ENCODE data around the gene CLMN. TPM values are rescaled to one million over a fixed set of nuclear protein-coding genes. Genes with fewer than 3 reads are reported as not detected.
A peak's percentile ranks its signal among the peaks of the same experiment; 100 is the strongest.

Gene CLMN
- total RNA-seq, 1 donor from 2014 or later = 2.1 TPM

DNA sequence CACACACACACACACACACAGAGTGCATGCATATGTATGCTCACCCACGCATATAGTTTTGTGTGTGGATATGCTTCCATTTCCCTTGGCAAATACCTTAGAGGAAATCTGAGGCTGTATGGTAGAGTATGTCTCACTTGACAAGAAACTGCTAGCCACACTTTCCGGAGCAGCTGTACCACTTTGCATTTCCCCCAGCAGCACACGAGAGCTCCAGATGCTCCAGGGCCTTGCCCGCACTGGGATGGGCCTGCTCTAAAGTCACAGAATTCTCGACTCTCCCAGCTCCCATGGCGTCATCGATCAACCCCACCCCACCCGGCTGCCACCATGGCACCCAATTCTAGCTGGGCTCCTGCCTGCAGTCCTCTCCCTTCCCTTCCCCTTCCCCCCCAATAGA is 21.9 kb downstream of the CLMN start:
- Histone ChIP-seq H3K9me3 (ENCODE audit: control insufficient read depth in 3 of 3, low read length in 3 of 3) (no peaks in the 10 kb centered on the region), H3K4me1 (ENCODE audit: control insufficient read depth in 3 of 3, insufficient read depth in 3 of 3, low read length in 3 of 3) (peaks cover 3 to 10% (median 9%) of the 10 kb centered on the region in 3 donors), H3K4me3 (ENCODE audit: low read length in 3 of 3) (no peak overlapping the region), H3K9ac (ENCODE audit: low read depth in 1 of 3, low read length in 3 of 3) (no peak overlapping the region), H3K36me3 (ENCODE audit: control insufficient read depth in 3 of 3, insufficient read depth in 3 of 3, low read length in 3 of 3) (peaks cover 0 to 2% (median 0%) of the 10 kb centered on the region in 3 donors), H3K27ac (ENCODE audit: low read depth, low read length) (no peak overlapping the region), H3K27me3 (ENCODE audit: control insufficient read depth in 3 of 3, insufficient read depth in 3 of 3, low read length in 3 of 3) (no peaks in the 10 kb centered on the region)

GRCh38 chr14:95296966-95297365 is 22.7 kb downstream of the CLMN start:
- Histone ChIP-seq H3K9ac (ENCODE audit: low read depth in 1 of 3, low read length in 3 of 3) (no peak overlapping the region), H3K4me1 (ENCODE audit: control insufficient read depth in 3 of 3, insufficient read depth in 3 of 3, low read length in 3 of 3) (peaks cover 7 to 15% (median 8%) of the 10 kb centered on the region in 3 donors), H3K4me3 (ENCODE audit: low read length in 3 of 3) (no peak overlapping the region), H3K27me3 (ENCODE audit: control insufficient read depth in 3 of 3, insufficient read depth in 3 of 3, low read length in 3 of 3) (no peaks in the 10 kb centered on the region), H3K27ac (ENCODE audit: low read depth, low read length) (no peak overlapping the region), H3K36me3 (ENCODE audit: control insufficient read depth in 3 of 3, insufficient read depth in 3 of 3, low read length in 3 of 3) (peaks cover 0 to 2% (median 0%) of the 10 kb centered on the region in 3 donors), H3K9me3 (ENCODE audit: control insufficient read depth in 3 of 3, low read length in 3 of 3) (no peaks in the 10 kb centered on the region)

DNA sequence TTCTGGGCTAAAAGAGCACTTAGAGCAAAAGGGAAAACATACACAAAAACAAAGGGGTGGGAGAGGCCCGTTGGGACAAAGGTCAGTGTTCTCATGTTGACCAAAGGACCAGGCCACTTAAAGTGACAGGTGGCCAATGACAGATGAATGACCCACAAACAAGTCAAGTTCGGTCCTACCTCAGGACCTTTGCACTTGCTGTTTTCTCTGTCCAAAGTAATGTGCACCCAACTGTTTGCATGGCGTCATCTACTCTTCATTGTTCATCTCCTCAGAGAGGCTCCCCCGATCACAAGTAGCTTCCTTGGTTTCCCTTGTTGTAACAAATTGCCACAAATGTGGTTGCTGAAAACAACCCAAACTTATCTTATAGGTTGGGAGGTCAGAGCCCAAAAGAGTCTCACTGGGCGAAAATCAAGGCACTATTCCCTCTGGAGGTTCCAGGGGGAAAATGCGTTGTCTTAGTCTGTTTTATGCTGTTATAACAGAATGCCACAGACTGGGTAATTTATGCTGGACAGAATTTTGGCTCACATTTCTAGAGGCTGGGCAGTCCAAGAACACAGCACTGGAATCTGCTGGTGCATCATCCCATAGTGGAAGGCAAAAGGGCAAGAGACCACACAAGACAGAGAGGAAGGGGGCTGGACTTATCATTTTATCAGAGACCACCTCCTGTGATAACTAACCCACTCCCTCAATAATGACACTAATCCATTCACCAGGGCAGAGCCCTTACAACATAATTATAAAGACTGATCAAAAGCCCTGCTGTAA is 23.9 kb downstream of the CLMN start:
- Histone ChIP-seq H3K9ac (ENCODE audit: low read depth in 1 of 3, low read length in 3 of 3) (no peak overlapping the region), H3K27ac (ENCODE audit: low read depth, low read length) (no peak overlapping the region), H3K4me3 (ENCODE audit: low read length in 3 of 3) (no peak overlapping the region)

DNA sequence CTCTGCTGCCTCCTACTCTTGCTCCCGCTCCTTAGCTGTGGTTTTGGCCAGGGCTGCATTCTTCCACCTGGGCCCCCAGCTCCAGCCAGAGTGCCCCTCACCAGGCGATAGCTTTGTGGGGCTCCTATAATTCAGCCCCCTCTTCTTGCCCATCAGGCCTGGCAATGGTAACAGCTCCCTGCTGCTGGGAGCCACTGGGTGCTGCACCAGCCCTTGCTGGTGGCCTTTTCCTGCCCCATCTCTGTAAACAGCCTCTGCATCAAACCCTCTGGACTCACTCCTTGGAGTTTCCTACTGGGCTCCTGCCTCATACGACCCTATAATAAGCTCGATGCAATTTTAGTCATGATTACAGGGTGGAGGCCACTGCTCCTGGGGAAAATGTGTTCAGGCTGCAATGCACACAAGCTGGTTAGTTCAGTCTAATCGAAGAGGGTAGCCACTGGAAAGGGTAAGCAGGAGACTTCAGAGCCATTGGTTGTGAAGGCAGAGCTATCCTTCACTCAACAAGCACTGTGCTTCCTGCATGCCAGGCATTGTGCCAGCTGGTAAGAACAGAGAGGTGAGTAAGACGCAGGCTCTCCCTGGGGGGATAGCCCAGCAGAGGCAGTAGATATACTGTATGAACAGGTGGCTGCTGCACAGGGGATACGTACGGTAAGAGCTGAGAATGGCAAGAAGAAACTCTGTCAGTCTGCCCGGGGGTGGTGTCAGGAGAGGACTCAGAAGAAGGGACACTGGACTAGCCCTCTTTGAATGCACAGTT is 24.7 kb downstream of the CLMN start:
- Histone ChIP-seq H3K9me3 (ENCODE audit: control insufficient read depth in 3 of 3, low read length in 3 of 3) (no peaks in the 10 kb centered on the region), H3K36me3 (ENCODE audit: control insufficient read depth in 3 of 3, insufficient read depth in 3 of 3, low read length in 3 of 3) (peaks cover 0 to 2% (median 0%) of the 10 kb centered on the region in 3 donors), H3K4me1 (ENCODE audit: control insufficient read depth in 3 of 3, insufficient read depth in 3 of 3, low read length in 3 of 3) (peaks cover 21 to 34% (median 28%) of the 10 kb centered on the region in 3 donors), H3K9ac (ENCODE audit: low read depth in 1 of 3, low read length in 3 of 3) (no peak overlapping the region), H3K27ac (ENCODE audit: low read depth, low read length) (no peak overlapping the region), H3K27me3 (ENCODE audit: control insufficient read depth in 3 of 3, insufficient read depth in 3 of 3, low read length in 3 of 3) (no peaks in the 10 kb centered on the region), H3K4me3 (ENCODE audit: low read length in 3 of 3) (no peak overlapping the region)

More for the DNA sequence above, 23.9 kb downstream of the CLMN start:
- Histone ChIP-seq H3K4me1 (ENCODE audit: control insufficient read depth in 3 of 3, insufficient read depth in 3 of 3, low read length in 3 of 3) (peaks cover 19 to 26% (median 20%) of the 10 kb centered on the region in 3 donors), H3K27me3 (ENCODE audit: control insufficient read depth in 3 of 3, insufficient read depth in 3 of 3, low read length in 3 of 3) (no peaks in the 10 kb centered on the region), H3K9me3 (ENCODE audit: control insufficient read depth in 3 of 3, low read length in 3 of 3) (no peaks in the 10 kb centered on the region), H3K36me3 (ENCODE audit: control insufficient read depth in 3 of 3, insufficient read depth in 3 of 3, low read length in 3 of 3) (peaks cover 0 to 2% (median 0%) of the 10 kb centered on the region in 3 donors)

GRCh38 chr14:95294320-95294719 is 25.4 kb downstream of the CLMN start:
- H3K27ac ChIP-seq (ENCODE audit: low read depth, low read length) = no peak overlapping the region

DNA sequence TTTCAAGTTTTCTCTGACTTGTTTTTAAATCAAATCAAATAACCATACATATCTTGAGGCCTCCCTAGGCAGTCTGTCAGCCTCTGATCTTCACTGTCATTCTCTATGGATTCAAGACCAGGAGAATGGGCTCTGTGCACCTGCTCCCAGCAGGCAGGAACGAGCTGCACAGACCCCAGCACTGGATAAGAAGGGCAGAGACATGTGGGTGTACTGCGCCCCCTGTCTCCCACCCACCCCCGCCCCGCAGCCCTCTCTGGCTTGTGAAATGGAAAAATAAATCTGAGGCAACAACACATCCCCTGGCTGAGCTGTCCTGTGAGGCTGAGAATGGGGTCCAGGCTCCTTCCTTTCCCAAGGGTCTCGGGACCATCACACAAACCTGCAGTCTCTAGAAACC is 26.3 kb downstream of the CLMN start:
- Histone ChIP-seq H3K9ac (ENCODE audit: low read depth in 1 of 3, low read length in 3 of 3) (no peak overlapping the region), H3K4me3 (ENCODE audit: low read length in 3 of 3) (no peak overlapping the region), H3K27ac (ENCODE audit: low read depth, low read length) (no peak overlapping the region), H3K9me3 (ENCODE audit: control insufficient read depth in 3 of 3, low read length in 3 of 3) (no peaks in the 10 kb centered on the region), H3K36me3 (ENCODE audit: control insufficient read depth in 3 of 3, insufficient read depth in 3 of 3, low read length in 3 of 3) (peaks cover 0 to 2% (median 0%) of the 10 kb centered on the region in 3 donors), H3K4me1 (ENCODE audit: control insufficient read depth in 3 of 3, insufficient read depth in 3 of 3, low read length in 3 of 3) (peaks cover 21 to 38% (median 29%) of the 10 kb centered on the region in 3 donors), H3K27me3 (ENCODE audit: control insufficient read depth in 3 of 3, insufficient read depth in 3 of 3, low read length in 3 of 3) (no peaks in the 10 kb centered on the region)

More at GRCh38 chr14:95294320-95294719, 25.4 kb downstream of the CLMN start:
- Histone ChIP-seq H3K4me3 (ENCODE audit: low read length in 3 of 3) (no peak overlapping the region), H3K9ac (ENCODE audit: low read depth in 1 of 3, low read length in 3 of 3) (no peak overlapping the region), H3K27me3 (ENCODE audit: control insufficient read depth in 3 of 3, insufficient read depth in 3 of 3, low read length in 3 of 3) (no peaks in the 10 kb centered on the region), H3K9me3 (ENCODE audit: control insufficient read depth in 3 of 3, low read length in 3 of 3) (no peaks in the 10 kb centered on the region), H3K4me1 (ENCODE audit: control insufficient read depth in 3 of 3, insufficient read depth in 3 of 3, low read length in 3 of 3) (peaks cover 21 to 38% (median 29%) of the 10 kb centered on the region in 3 donors), H3K36me3 (ENCODE audit: control insufficient read depth in 3 of 3, insufficient read depth in 3 of 3, low read length in 3 of 3) (peaks cover 0 to 2% (median 0%) of the 10 kb centered on the region in 3 donors)

DNA sequence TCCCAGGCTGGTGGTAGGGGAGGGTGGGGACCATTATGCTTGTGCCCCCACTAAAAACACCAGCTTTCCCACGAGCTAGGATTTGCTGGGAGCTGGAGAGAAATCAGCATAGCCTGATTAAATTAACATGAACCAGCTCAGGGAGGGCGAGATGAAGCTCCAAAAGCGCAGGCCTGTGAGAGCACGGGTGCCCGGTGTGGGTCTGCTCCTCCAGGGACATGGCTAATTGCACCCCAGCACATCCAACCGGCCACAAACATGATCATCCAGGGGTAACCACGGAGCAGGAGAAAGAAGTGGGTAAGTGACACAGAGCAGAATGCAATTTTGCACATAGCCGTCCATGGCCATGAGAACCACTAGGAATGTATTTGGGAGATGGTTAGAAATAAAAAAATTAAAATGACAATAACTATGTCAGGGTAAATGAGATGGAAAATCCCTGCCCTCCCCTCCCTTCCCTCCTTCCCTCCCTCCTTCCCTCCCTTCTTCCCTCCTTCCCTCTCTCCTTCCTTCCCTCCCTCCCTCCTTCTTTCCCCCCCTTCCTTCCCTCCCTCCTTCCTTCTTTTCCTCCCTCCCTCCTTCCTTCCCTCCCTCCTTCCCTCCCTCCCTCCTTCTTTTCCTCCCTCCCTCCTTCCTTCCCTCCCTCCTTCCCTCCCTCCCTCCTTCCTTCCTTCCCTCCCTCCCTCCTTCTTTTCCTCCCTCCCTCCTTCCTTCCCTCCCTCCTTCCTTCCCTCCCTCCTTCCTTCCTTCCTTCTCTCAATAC is 26.9 kb downstream of the CLMN start:
- Histone ChIP-seq H3K27me3 (ENCODE audit: control insufficient read depth in 3 of 3, insufficient read depth in 3 of 3, low read length in 3 of 3) (no peaks in the 10 kb centered on the region), H3K9me3 (ENCODE audit: control insufficient read depth in 3 of 3, low read length in 3 of 3) (no peaks in the 10 kb centered on the region), H3K27ac (ENCODE audit: low read depth, low read length) (peak overlapping the region; percentile 60), H3K36me3 (ENCODE audit: control insufficient read depth in 3 of 3, insufficient read depth in 3 of 3, low read length in 3 of 3) (peaks cover 0 to 2% (median 0%) of the 10 kb centered on the region in 3 donors), H3K4me1 (ENCODE audit: control insufficient read depth in 3 of 3, insufficient read depth in 3 of 3, low read length in 3 of 3) (peaks cover 21 to 38% (median 29%) of the 10 kb centered on the region in 3 donors), H3K4me3 (ENCODE audit: low read length in 3 of 3) (no peak overlapping the region), H3K9ac (ENCODE audit: low read depth in 1 of 3, low read length in 3 of 3) (no peak overlapping the region)

GRCh38 chr14:95291859-95292542 is 27.7 kb downstream of the CLMN start:
- Histone ChIP-seq H3K27me3 (ENCODE audit: control insufficient read depth in 3 of 3, insufficient read depth in 3 of 3, low read length in 3 of 3) (no peaks in the 10 kb centered on the region), H3K27ac (ENCODE audit: low read depth, low read length) (peak overlapping the region; percentile 80), H3K9ac (ENCODE audit: low read depth in 1 of 3, low read length in 3 of 3) (no peak overlapping the region), H3K36me3 (ENCODE audit: control insufficient read depth in 3 of 3, insufficient read depth in 3 of 3, low read length in 3 of 3) (peaks cover 0 to 2% (median 0%) of the 10 kb centered on the region in 3 donors), H3K9me3 (ENCODE audit: control insufficient read depth in 3 of 3, low read length in 3 of 3) (no peaks in the 10 kb centered on the region), H3K4me1 (ENCODE audit: control insufficient read depth in 3 of 3, insufficient read depth in 3 of 3, low read length in 3 of 3) (peaks cover 21 to 38% (median 29%) of the 10 kb centered on the region in 3 donors), H3K4me3 (ENCODE audit: low read length in 3 of 3) (no peak overlapping the region)

DNA sequence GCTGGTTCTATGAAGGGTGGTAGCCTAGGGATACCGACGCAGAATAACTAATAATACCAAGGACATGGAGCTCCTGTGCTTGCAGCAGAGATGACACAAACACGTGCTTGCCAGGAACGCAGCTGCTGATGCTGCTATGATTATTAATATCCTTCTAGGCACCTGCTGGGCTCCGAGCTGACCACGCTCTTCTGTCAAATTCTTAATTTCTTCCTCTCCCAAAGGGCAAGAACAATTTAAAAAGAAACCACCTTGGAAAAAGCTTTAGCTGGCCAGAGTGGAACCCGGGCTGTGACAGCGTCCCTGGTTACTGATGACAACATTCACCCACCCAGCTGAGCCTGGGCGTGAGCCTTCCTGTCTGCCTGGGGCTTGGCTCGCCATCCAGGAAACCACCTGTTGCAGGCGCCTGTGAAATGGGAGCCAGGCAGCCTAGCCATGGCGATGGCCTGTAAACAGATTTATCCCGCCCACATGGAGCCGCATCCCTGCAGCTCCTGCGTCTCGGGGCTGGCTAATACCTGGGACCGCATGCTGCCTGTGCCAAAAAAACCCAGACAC is 28.8 kb downstream of the CLMN start:
- peaks cover 0 to 2% (median 0%) of the 10 kb centered on the region in 3 donors for H3K36me3 ChIP-seq (ENCODE audit: control insufficient read depth in 3 of 3, insufficient read depth in 3 of 3, low read length in 3 of 3)
- H3K27ac ChIP-seq (ENCODE audit: low read depth, low read length) = peak overlapping the region; percentile 80
- H3K9ac ChIP-seq (ENCODE audit: low read depth in 1 of 3, low read length in 3 of 3) = peak overlapping the region in 1 of 3 donors; percentile 51
- peaks cover 21 to 32% (median 29%) of the 10 kb centered on the region in 3 donors for H3K4me1 ChIP-seq (ENCODE audit: control insufficient read depth in 3 of 3, insufficient read depth in 3 of 3, low read length in 3 of 3)
- H3K9me3 ChIP-seq (ENCODE audit: control insufficient read depth in 3 of 3, low read length in 3 of 3) = no peaks in the 10 kb centered on the region
- no peaks in the 10 kb centered on the region for H3K27me3 ChIP-seq (ENCODE audit: control insufficient read depth in 3 of 3, insufficient read depth in 3 of 3, low read length in 3 of 3)
- peak overlapping the region; percentile 44 to 50 (median 46) for H3K4me3 ChIP-seq (ENCODE audit: low read length in 3 of 3)

All from skeletal muscle tissue (tissue), 4 donors.